ENCODE measurements around the gene ARFGAP1. TPM values are rescaled to one million over a fixed set of nuclear protein-coding genes. Genes with fewer than 3 reads are reported as not detected.

The ARFGAP1 gene
- total and polyA plus RNA-seq, 2 of the 8 experiments (the other 6 are each of a cell fraction or from before 2014, with no cell fraction given): 93.7 to 100 TPM

- Histone ChIP-seq H3K23ac (ENCODE audit: insufficient read length) (no peak overlapping the region), H3K27ac (ENCODE audit: low read depth, low read length) (no peak overlapping the region), H4K91ac (replicated peaks; ENCODE audit: insufficient read length, low read length) (no peak overlapping the region), H3K4me2 (ENCODE audit: insufficient read depth in 1 of 2, low read depth in 2 of 2, low read length in 2 of 2) (no peak overlapping the region), H3K56ac (replicated peaks; ENCODE audit: insufficient read length, low read depth, low read length) (no peak overlapping the region), H3K79me1 (ENCODE audit: low read depth, low read length) (no peaks in the 10 kb centered on the region), H4K5ac (ENCODE audit: insufficient read length, low read depth, low read length) (no peak overlapping the region), H2AK5ac (ENCODE audit: low read depth, low read length) (no peak overlapping the region), H4K8ac (ENCODE audit: extremely low read depth, insufficient read depth, low read length) (0 out of 2 replicates have a peak overlapping the region, but pooled peaks have one; percentile 62), H3K79me2 (ENCODE audit: control insufficient read depth in 1 of 2, insufficient read depth in 2 of 2, low read length in 2 of 2) (no peaks in the 10 kb centered on the region), H3K4me1 (replicated peaks in 1 of 4; ENCODE audit: control insufficient read depth in 3 of 4, insufficient read depth in 4 of 4, low read length in 3 of 4) (peaks cover 0 to 5% (median 1%) of the 10 kb centered on the region in 4 experiments; a peak in 3 of 7 replicates), H3K27me3 (replicated peaks in 1 of 4; ENCODE audit: control insufficient read depth in 3 of 4, extremely low read depth in 1 of 4, insufficient read depth in 3 of 4, low read length in 3 of 4) (no peaks in the 10 kb centered on the region), H3K18ac (ENCODE audit: extremely low read depth, low read length) (no peak overlapping the region), H3K36me3 (ENCODE audit: control insufficient read depth in 2 of 4, insufficient read depth in 4 of 4, low read length in 3 of 4) (no peaks in the 10 kb centered on the region), H3K23me2 (ENCODE audit: low read depth, low read length) (no peaks in the 10 kb centered on the region), H3K9ac (replicated peaks in 1 of 4; ENCODE audit: extremely low read depth in 1 of 4, low read depth in 3 of 4, low read length in 3 of 4) (no peak overlapping the region), H3K9me3 (ENCODE audit: insufficient read depth in 2 of 2, low read depth in 1 of 2, low read length in 1 of 2) (peaks cover 10 to 23% of the 10 kb centered on the region in 2 experiments), H2BK15ac (ENCODE audit: low read length) (no peak overlapping the region), H3K4me3 (ENCODE audit: extremely low read depth in 1 of 4, insufficient read depth in 2 of 4, low read depth in 3 of 4, low read length in 4 of 4) (no peak overlapping the region), H2BK120ac (replicated peaks; ENCODE audit: low read depth, low read length) (no peak overlapping the region), H2BK5ac (ENCODE audit: low read depth, low read length) (no peak overlapping the region), H2BK12ac (ENCODE audit: low read depth, low read length) (no peak overlapping the region), H4K20me1 (replicated peaks in 1 of 2; ENCODE audit: control insufficient read depth in 1 of 2, insufficient read depth in 2 of 2, low read length in 2 of 2) (no peaks in the 10 kb centered on the region), H3K14ac (ENCODE audit: insufficient read length) (no peak overlapping the region), H2BK20ac (ENCODE audit: low read length) (no peak overlapping the region), H3K4ac (replicated peaks; ENCODE audit: insufficient read length, low read depth, low read length) (no peak overlapping the region), H2AFZ (ENCODE audit: low read length) (no peak overlapping the region)
- DNase-seq (ENCODE audit: low read depth in 1 of 2, low spot score in 2 of 2) (no peak), FAIRE-seq (no peak)
- CTCF ChIA-PET (ENCODE audit: partially characterized antibody): interaction anchor here (0.6 to 5.9 kb wide), 13 partner anchors 12 to 164 kb away, joined by 3 to 43 read pairs (median 4); no protein-coding TSS in a partner anchor
- POLR2A ChIA-PET (ENCODE audit: partially characterized antibody): interaction anchor here (0.8 to 1.2 kb wide), 2 partner anchors 35 to 37 kb away, joined by 3 read pairs; no protein-coding TSS in a partner anchor
- WGBS, 2 experiments (ENCODE audit: extremely low coverage in 1 of 2, insufficient coverage in 1 of 2, insufficient read length in 1 of 2, insufficient replicate concordance in 2 of 2, low coverage in 1 of 2, low lambda C conversion rate in 2 of 2, missing lambda C conversion rate in 1 of 2): 86% methylated on average over 20 of the region's 20 CpGs; no CpG with 5 or more reads in 1 of the 2 experiments
Measured at GRCh38 chr20:63330084-63330760, 57.6 kb downstream of the ARFGAP1 start.
